ENCODE results near the gene DPEP2NB. TPM values are rescaled to one million over a fixed set of nuclear protein-coding genes. Genes with fewer than 3 reads are reported as not detected.

DPEP2NB gene
- total RNA-seq: not detected
- not detected for polyA plus RNA-seq (ENCODE audit: insufficient read length in 6 of 6)
- long read RNA-seq, donor 1: 0 reads
- long read RNA-seq, donor 2: 0 reads
- long read RNA-seq, donor 3: 0 reads
- long read RNA-seq, donor 4: 0 reads
- long read RNA-seq, donor 5: 0 reads
- long read RNA-seq, donor 6: 0 reads
- long read RNA-seq, donor 7: 0 reads
- long read RNA-seq, donor 8: 0 reads
- long read RNA-seq, donor 9: 0 reads
- long read RNA-seq, donor 10: 0 reads
- long read RNA-seq, donor 11: 0 reads
- long read RNA-seq, donor 12: 0 reads

- Histone ChIP-seq H3K4me1 (peaks cover 0 to 15% of the 10 kb centered on the region in 2 donors), H3K27me3 (no peaks in the 10 kb centered on the region), H3K27ac (no peak within 1 kb of the TSS), H3K9me3 (no peaks in the 10 kb centered on the region), H3K36me3 (no peaks in the 10 kb centered on the region), H3K4me3 (no peak within 1 kb of the TSS)
- intact Hi-C loops (cut with DNase I): no loop called here
- no peak for DNase-seq
- ATAC-seq: no peak
- TF ChIP-seq, protein P1, sequence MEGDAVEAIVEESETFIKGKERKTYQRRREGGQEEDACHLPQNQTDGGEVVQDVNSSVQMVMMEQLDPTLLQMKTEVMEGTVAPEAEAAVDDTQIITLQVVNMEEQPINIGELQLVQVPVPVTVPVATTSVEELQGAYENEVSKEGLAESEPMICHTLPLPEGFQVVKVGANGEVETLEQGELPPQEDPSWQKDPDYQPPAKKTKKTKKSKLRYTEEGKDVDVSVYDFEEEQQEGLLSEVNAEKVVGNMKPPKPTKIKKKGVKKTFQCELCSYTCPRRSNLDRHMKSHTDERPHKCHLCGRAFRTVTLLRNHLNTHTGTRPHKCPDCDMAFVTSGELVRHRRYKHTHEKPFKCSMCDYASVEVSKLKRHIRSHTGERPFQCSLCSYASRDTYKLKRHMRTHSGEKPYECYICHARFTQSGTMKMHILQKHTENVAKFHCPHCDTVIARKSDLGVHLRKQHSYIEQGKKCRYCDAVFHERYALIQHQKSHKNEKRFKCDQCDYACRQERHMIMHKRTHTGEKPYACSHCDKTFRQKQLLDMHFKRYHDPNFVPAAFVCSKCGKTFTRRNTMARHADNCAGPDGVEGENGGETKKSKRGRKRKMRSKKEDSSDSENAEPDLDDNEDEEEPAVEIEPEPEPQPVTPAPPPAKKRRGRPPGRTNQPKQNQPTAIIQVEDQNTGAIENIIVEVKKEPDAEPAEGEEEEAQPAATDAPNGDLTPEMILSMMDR (IDR thresholded peaks at IDR 0.05): no peak
Measured at GRCh38 chr16:68015681-68016080, at the start of gene DPEP2NB. TSS of gene DPEP2NB (minus strand) at chr16:68015911. CDS start at chr16:68015770, 141 bp downstream.

DNA sequence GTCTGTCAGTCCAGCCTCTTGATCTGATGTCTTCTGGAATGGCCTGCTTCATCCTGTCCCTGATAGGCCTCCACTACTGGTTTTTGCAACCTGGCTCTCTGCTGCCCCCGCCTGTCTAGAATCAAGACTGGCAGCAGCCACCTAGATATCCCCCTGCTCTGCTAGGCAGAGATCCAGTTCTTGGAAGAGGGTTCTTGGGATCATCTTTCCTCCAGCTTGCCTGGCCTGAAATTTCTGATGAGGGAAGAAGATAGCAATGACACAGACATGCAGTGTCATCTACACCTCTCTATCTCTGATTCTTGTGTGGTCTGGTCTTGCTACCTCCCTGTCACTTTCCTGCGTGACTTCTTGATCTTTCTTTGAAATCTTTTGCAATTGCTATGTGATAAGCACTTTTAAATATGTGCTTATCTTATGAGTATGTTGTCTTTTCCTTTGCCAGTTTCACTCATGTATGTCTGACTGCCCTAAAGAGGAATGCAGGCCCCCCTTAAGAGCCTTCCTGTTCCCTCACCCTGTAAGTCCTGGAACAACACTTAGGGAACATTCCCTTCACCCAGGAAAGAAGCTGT, 49.2 kb upstream of the DPEP2NB start:
- H3K4me3 ChIP-seq: no peak overlapping the region
- peaks cover 23 to 81% of the 10 kb centered on the region in 2 donors for H3K4me1 ChIP-seq
- peak overlapping the region; percentile 67 to 85 for H3K27ac ChIP-seq
- no peaks in the 10 kb centered on the region for H3K27me3 ChIP-seq
- ATAC-seq (peak; percentile 82), DNase-seq (peak in 3 of 4 donors; percentile 67 to 89 (median 84))
- intact Hi-C loops (cut with DNase I): no loop called here
- no peaks in the 10 kb centered on the region for H3K9me3 ChIP-seq
- peaks cover 0 to 33% of the 10 kb centered on the region in 2 donors for H3K36me3 ChIP-seq
- TF ChIP-seq, protein P1 (IDR thresholded peaks at IDR 0.05): peak; percentile 81 to 86

DNA sequence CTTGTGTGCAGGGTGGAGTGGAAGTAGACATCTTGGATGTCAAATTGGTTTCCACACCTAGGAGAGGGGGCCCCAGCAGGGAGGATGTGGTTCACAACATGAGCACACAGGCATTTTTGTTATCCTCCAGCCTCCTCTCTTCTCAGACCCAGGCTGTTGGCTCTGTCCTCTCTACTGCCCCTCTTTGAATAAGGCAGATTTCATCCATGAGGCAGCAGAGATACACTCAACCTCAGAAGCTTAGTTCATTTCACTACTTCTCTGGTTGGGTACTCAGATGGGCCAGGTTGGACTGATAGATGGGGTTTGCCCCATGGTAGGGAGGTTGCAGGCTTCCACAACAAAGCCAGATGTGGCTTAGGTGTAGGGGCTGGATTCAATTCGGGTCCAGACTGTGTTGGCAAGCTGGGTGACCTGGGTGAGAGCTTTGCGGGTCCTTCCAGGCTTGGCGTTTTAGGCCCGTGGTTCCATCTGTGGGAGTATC, 47.2 kb upstream of the DPEP2NB start:
- no peak for ATAC-seq
- Histone ChIP-seq H3K27ac (peak overlapping the region in 1 of 2 donors; percentile 85), H3K4me3 (no peak overlapping the region), H3K27me3 (no peaks in the 10 kb centered on the region), H3K36me3 (peaks cover 0 to 38% of the 10 kb centered on the region in 2 donors), H3K4me1 (peaks cover 12 to 68% of the 10 kb centered on the region in 2 donors), H3K9me3 (no peaks in the 10 kb centered on the region)
- TF ChIP-seq, protein P1 (IDR thresholded peaks at IDR 0.05): no peak
- DNase-seq: no peak
- intact Hi-C loops (cut with DNase I): no loop called here

GRCh38 chr16:68061396-68061795, 45.7 kb upstream of the DPEP2NB start:
- Histone ChIP-seq H3K36me3 (peaks cover 0 to 36% of the 10 kb centered on the region in 2 donors), H3K9me3 (no peaks in the 10 kb centered on the region), H3K4me3 (no peak overlapping the region), H3K27ac (peak overlapping the region in 1 of 2 donors; percentile 46), H3K4me1 (peaks cover 9 to 59% of the 10 kb centered on the region in 2 donors), H3K27me3 (no peaks in the 10 kb centered on the region)
- DNase-seq (no peak), ATAC-seq (no peak)
- intact Hi-C loops (cut with DNase I): no loop called here
- TF ChIP-seq, protein P1 (IDR thresholded peaks at IDR 0.05): no peak

- Histone ChIP-seq H3K4me1 (peaks cover 7 to 44% of the 10 kb centered on the region in 2 donors), H3K36me3 (peaks cover 0 to 49% of the 10 kb centered on the region in 2 donors), H3K27ac (no peak overlapping the region), H3K4me3 (no peak overlapping the region), H3K27me3 (no peaks in the 10 kb centered on the region), H3K9me3 (no peaks in the 10 kb centered on the region)
- ATAC-seq: no peak
- no peak for DNase-seq
- TF ChIP-seq, protein P1 (IDR thresholded peaks at IDR 0.05): no peak
- intact Hi-C loops (cut with DNase I): no loop called here
Measured at GRCh38 chr16:68059804-68060203, 44.1 kb upstream of the DPEP2NB start.
